Epithelial cell of esophagus (primary cell): Measurements from ENCODE around the gene SLC10A4.
"Not testable (repeated sequence)": the region's sequence is repeated elsewhere in the genome, so short reads cannot be mapped to it uniquely, and the experiment has no call there.

Source experiments
- DNase-seq: peaks from one replicate; pipeline ENCODE4 v3.0.0; 2010; ENCODE audit warnings: low read depth
- H3K4me3 ChIP-seq: 2 replicates; pipeline ENCODE4 v1.5.1; 2011; ENCODE audit warnings: mild to moderate bottlenecking, low read length, control low read depth
- CTCF ChIP-seq: IDR thresholded peaks from 2 replicates; pipeline ENCODE4 v1.5.1; 2011; ENCODE audit warnings: low read depth, mild to moderate bottlenecking, low read length, control low read depth, inconsistent platforms; ENCODE audit not compliant: insufficient read depth; ENCODE audit errors: missing control alignments

Gene SLC10A4

GRCh38 chr4:48450740-48451139, 32.4 kb upstream of the SLC10A4 start:
- no peak for DNase-seq
- H3K4me3 ChIP-seq, result no peak overlapping the region
- TF ChIP-seq CTCF, result no peak

DNA sequence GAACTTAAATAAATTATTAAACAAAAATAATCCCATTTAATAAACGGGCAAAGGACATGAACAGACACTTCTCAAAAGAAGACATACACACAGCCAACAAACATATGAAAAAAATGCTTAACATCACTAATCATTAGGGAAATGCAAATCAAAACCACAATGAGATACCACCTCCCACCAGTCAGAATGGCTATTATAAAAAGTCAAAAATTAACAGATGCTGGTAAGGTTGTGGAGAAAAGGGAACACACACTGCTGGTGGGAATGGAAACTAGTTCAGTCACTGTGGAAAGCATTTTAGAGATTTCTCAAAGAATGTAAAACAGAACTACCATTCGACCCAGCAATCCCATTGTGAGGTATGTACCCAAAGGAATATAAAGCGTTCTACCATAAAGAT, 31.5 kb upstream of the SLC10A4 start:
- not testable (repeated sequence) for H3K4me3 ChIP-seq, DNase-seq

- TF ChIP-seq CTCF, result no peak
- DNase-seq, result no peak
- H3K4me3 ChIP-seq, result no peak overlapping the region
Observed at GRCh38 chr4:48454591-48454990, 28.6 kb upstream of the SLC10A4 start.

DNA sequence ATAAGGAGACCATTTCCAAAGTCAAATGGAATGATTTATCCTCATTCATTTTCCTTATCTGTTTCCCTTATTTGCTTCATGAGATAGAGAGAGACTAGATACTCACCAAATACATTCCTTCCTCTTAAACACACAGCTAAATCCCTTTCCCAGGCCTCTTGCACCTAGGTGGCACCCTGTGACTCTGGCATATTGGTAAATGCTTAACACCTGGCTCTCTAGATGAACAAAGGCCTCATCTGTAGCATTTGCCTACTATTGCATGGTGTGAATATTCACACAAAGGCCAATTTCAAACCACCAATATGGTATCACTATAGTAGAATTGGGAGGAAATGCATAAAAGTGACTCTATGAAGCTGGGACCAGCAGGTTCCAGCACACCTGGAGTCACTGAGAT, 22.1 kb upstream of the SLC10A4 start:
- no peak for DNase-seq
- H3K4me3 ChIP-seq, result no peak overlapping the region
- no peak for TF ChIP-seq CTCF

GRCh38 chr4:48462363-48462762, 20.8 kb upstream of the SLC10A4 start:
- DNase-seq, result no peak
- no peak for TF ChIP-seq CTCF
- no peak overlapping the region for H3K4me3 ChIP-seq

DNA sequence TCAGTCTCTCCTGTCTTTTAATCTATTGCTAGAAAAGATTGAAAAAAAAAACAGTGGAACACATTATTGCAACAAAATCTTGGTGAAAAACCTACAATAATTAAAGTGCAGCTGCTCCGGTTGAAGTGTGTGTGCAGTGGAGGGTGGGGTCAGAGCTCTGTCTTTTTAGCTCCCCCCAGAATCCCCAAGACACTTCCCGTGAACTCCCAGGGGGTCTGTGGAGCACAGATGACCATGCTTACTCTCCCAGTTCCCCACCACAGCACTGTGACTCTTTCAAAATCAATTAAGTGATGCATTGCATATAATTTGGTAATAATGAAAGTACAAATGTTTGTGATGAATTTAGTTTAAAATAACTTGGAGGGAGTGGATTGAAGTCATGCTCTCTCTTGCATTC, 15.7 kb upstream of the SLC10A4 start:
- no peak for DNase-seq
- no peak for TF ChIP-seq CTCF
- H3K4me3 ChIP-seq, result no peak overlapping the region

DNA sequence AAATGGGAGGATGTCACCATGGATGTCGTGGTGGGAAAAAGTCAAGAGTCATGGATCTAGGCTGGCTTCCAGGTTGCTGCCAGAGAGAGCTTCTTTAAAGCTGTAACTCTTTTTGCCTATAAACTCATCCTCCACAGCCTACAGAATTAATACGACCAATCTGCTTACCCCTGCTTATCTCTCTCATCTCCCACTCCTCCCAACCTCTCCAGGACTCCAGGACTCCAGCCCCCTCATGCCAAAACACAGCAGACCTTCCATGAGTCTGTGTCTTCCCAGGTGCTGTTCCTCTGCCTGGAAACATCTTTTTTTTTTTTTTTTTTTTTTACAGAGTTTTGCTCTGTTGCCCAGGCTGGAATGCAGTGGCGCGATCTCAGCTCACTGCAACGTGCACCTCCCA, 15.3 kb upstream of the SLC10A4 start:
- no peak for TF ChIP-seq CTCF
- H3K4me3 ChIP-seq, result no peak overlapping the region
- DNase-seq, result no peak

DNA sequence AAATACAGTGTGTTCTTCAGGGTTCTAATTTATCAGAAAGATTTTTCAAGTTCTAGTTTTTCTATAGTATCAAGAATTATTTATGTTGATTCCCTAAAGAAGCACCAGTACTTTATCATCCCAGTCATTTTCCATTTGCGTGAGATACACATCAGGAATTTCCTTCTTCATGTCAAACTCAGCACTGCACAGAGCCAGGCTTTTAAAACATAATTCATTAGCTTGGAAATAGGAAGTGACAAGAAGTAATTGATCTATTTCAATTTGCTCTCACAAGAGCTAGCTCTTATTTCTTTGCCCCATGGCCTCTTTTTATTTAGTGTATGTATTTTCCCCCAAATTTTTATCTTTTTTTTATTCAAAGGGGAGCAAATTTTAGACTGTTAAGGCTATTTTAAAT, 13.0 kb upstream of the SLC10A4 start:
- DNase-seq, result no peak
- no peak for TF ChIP-seq CTCF

More for the DNA sequence above, 13.0 kb upstream of the SLC10A4 start:
- H3K4me3 ChIP-seq, result no peak overlapping the region
